NCI-H1417 (cell line): ENCODE results near the gene ANKEF1.
"Not testable (repeated sequence)": the region's sequence is repeated elsewhere in the genome, so short reads cannot be mapped to it uniquely, and the experiment has no call there.

Experiments used
- DNase-seq, 3 experiments: peaks; one replicate each; lab custom pipeline; 2025; lab: John Stamatoyannopoulos, UW

Gene ANKEF1

GRCh38 chr20:10034717-10035571 is at the start of gene ANKEF1:
ANKEF1 (plus strand) TSS chr20:10034987; CDS start chr20:10038302, 3,315 bp downstream.
- peak; percentile 93 to 95 (median 95) for DNase-seq

GRCh38 chr20:9985281-9985680 is 49.5 kb upstream of the ANKEF1 start:
- no peak for DNase-seq

GRCh38 chr20:9985773-9986172 is 49.0 kb upstream of the ANKEF1 start:
- no peak for DNase-seq

- DNase-seq = no peak
These were observed 45.6 kb upstream of the ANKEF1 start for GRCh38 chr20:9989066-9989724.

GRCh38 chr20:9993137-9993536 is 41.6 kb upstream of the ANKEF1 start:
- no peak for DNase-seq

- DNase-seq = no peak
These were observed 40.1 kb upstream of the ANKEF1 start for GRCh38 chr20:9994676-9995075.

GRCh38 chr20:9995510-9996272 is 39.1 kb upstream of the ANKEF1 start:
- no peak for DNase-seq

- no peak for DNase-seq
These were observed 37.8 kb upstream of the ANKEF1 start for GRCh38 chr20:9996944-9997343.

- DNase-seq = no peak
These were observed 35.1 kb upstream of the ANKEF1 start for GRCh38 chr20:9999645-10000044.

- DNase-seq = no peak
These were observed 31.9 kb upstream of the ANKEF1 start for GRCh38 chr20:10002866-10003265.

- no peak for DNase-seq
These were observed 29.9 kb upstream of the ANKEF1 start for GRCh38 chr20:10004900-10005299.

- no peak for DNase-seq
These were observed 28.9 kb upstream of the ANKEF1 start for GRCh38 chr20:10005885-10006284.

GRCh38 chr20:10006447-10007090 is 28.2 kb upstream of the ANKEF1 start:
- DNase-seq = no peak

GRCh38 chr20:10007158-10007557 is 27.6 kb upstream of the ANKEF1 start:
- no peak for DNase-seq

- DNase-seq = no peak
These were observed 27.0 kb upstream of the ANKEF1 start for GRCh38 chr20:10007747-10008146.

- DNase-seq = no peak
These were observed 22.3 kb upstream of the ANKEF1 start for GRCh38 chr20:10012464-10012863.

GRCh38 chr20:10014431-10014830 is 20.4 kb upstream of the ANKEF1 start:
- DNase-seq = peak in 2 of 3 experiments; percentile 50 to 76

GRCh38 chr20:10020937-10021336 is 13.8 kb upstream of the ANKEF1 start:
- DNase-seq = no peak

- DNase-seq = no peak
These were observed 12.2 kb upstream of the ANKEF1 start for GRCh38 chr20:10022625-10023024.

GRCh38 chr20:10023911-10024310 is 10.9 kb upstream of the ANKEF1 start:
- DNase-seq = no peak

- not testable (repeated sequence) for DNase-seq
These were observed 3.2 kb upstream of the ANKEF1 start for GRCh38 chr20:10031451-10032215.
